NAMALWA (cell line): Measurements from ENCODE around the gene FGD6.
A peak's percentile ranks its signal among the peaks of the same experiment; 100 is the strongest.
"Not testable (repeated sequence)": the region's sequence is repeated elsewhere in the genome, so short reads cannot be mapped to it uniquely, and the experiment has no call there.

Source experiments
- DNase-seq: peaks from one replicate; pipeline ENCODE4 v3.0.0-alpha.2; 2015; ENCODE audit warnings: low spot score

FGD6 gene

GRCh38 chr12:95234187-95234586 is 16.9 kb upstream of the FGD6 start:
- not testable (repeated sequence) for DNase-seq

- DNase-seq, result no peak
Measured at GRCh38 chr12:95231190-95231589, 13.9 kb upstream of the FGD6 start.

- DNase-seq, result no peak
Measured at GRCh38 chr12:95230313-95230712, 13.0 kb upstream of the FGD6 start.

- no peak for DNase-seq
Measured at GRCh38 chr12:95229636-95230035, 12.4 kb upstream of the FGD6 start.

GRCh38 chr12:95228617-95229016 is 11.3 kb upstream of the FGD6 start:
- no peak for DNase-seq

- no peak for DNase-seq
Measured at GRCh38 chr12:95227818-95228356, 10.6 kb upstream of the FGD6 start.

GRCh38 chr12:95225645-95226212 is 8.5 kb upstream of the FGD6 start:
- DNase-seq, result no peak

- no peak for DNase-seq
Measured at GRCh38 chr12:95224202-95225170, 7.2 kb upstream of the FGD6 start.

- DNase-seq, result no peak
Measured at GRCh38 chr12:95220726-95221125, 3.5 kb upstream of the FGD6 start.

GRCh38 chr12:95220190-95220589 is 2.9 kb upstream of the FGD6 start:
- DNase-seq, result no peak

- DNase-seq, result peak; percentile 89
Measured at GRCh38 chr12:95218150-95219133, 1.2 kb upstream of the FGD6 start.

GRCh38 chr12:95216711-95217376 is 423 bp downstream of the FGD6 start:
- peak; percentile 60 for DNase-seq

- peak; percentile 66 for DNase-seq
Measured at GRCh38 chr12:95215949-95216348, 1.3 kb downstream of the FGD6 start.

- DNase-seq, result no peak
Measured at GRCh38 chr12:95214466-95214865, 2.8 kb downstream of the FGD6 start.

GRCh38 chr12:95213928-95214327 is 3.3 kb downstream of the FGD6 start:
- DNase-seq, result no peak

GRCh38 chr12:95213119-95213518 is 4.1 kb downstream of the FGD6 start:
- DNase-seq, result no peak

GRCh38 chr12:95212586-95212985 is 4.7 kb downstream of the FGD6 start:
- no peak for DNase-seq

- no peak for DNase-seq
Measured at GRCh38 chr12:95208678-95209077, 8.6 kb downstream of the FGD6 start.

- no peak for DNase-seq
Measured at GRCh38 chr12:95207407-95207806, 9.9 kb downstream of the FGD6 start.

GRCh38 chr12:95206916-95207315 is 10.4 kb downstream of the FGD6 start:
- no peak for DNase-seq

- DNase-seq, result no peak
Measured at GRCh38 chr12:95205685-95206084, 11.6 kb downstream of the FGD6 start.
